Pulmonary artery endothelial cell (primary cell): ENCODE results near the gene ROPN1B. TPM values are rescaled to one million over a fixed set of nuclear protein-coding genes. Genes with fewer than 3 reads are reported as not detected.
"Not testable (repeated sequence)": the region's sequence is repeated elsewhere in the genome, so short reads cannot be mapped to it uniquely, and the experiment has no call there.

Source experiments
- DNase-seq: peaks from one replicate; pipeline ENCODE4 v3.0.0-alpha.2; 2011; ENCODE audit warnings: low read depth, low spot score
- total RNA-seq: library from RNA; depleted of rRNA; stranded (reverse); fragments of >200 nt; gene quantifications from 2 replicates; pipeline ENCODE4 v1.2.3, GENCODE V29; 2014

ROPN1B gene
- total RNA-seq, 1 donor from 2014 or later, result not detected

GRCh38 chr3:125957674-125958510, 11.1 kb upstream of the ROPN1B start:
- DNase-seq, result no peak

DNA sequence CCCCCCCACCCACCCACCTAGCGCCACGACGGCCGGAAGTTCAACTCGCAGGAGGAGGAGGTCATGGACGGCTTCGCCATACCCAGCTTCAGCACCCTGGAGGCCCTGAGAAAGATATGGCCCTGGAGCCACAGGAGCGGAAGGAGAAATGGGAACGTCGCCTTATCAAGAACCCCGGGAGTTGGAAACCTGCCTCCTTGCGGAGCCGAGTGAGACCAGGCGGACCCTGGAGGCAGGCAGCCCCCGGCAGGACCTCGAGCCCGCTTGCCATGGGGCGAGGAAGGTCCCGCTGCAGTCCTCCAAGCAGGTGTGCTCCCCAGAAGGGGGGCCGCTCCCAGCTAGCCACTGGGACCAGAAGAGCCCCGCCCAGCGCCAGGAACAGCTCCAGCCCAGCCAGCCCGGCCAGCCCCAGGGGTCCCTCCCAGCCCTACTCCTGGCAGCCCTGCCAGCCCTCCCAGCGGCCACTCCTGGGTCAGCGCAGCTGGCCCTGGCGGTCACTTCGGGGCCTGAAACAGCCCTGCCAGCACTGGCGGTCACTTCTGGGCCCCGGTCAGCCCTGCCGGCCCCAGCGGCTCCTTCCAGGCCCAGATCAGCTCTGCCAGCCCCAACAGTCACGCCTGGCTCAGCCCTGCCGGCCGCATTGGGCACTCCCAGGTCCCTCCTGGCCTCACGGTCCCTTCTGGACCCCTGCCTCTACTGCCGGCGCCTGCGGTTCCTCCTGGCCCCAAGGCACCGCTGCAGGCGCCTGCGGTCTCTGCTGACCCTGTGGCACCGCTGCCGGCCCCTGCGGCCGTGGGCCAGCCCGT, 10.3 kb upstream of the ROPN1B start:
- DNase-seq, result no peak

DNA sequence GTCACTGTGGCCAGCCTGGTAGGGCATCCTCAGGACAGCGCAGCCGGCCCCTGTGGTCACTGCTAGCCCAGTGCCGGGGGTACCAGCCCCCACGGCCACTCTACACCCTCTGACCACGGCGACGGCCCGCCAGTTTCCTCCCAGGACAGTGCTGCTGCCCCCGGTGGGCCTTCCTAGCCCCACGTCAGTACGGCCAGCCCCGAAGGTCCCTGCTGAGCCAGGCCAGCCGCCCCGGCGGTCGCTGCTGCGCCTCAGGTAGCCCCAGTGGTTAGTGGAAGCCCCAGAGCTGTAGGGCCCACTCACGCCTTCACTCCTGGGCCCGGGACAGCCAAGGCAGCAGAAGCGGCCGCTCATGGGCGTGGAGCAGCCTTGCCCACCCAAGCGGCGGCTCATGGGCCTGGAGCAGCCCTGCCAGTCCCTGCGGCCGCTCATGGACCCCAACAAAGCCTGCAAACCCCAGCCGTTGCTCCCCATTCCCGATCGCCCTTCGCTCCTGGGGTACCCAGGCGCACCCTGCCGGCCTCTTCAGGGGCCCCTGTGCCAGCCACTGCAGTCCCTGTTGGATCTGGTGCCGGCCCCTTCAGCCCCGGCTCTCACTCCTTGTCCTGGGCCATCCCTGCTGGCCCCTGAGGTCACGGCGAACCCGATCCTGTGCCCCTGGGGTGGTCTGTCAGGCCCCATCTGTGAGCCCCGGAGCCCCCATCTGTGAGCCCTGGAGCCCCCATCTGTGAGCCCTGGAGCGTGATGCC, 9.5 kb upstream of the ROPN1B start:
- no peak for DNase-seq

DNA sequence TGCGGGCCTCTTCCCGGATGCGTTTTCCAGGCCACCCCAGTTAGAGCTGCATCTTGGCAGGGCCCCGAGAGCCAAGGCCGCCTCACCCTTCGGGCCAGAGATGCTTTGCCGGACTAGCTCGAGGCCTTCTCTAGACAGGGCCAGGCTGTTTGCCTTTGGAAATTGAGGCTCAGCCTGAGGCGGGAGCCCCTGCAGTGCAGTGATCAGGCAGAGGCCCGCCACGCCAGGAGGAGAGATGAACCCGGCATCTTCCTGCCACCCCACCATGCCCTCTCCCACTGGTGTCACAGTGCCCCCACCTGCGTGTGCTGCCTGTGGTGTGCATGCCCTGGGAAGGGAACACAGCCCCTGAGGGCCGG, 8.9 kb upstream of the ROPN1B start:
- DNase-seq, result no peak

DNA sequence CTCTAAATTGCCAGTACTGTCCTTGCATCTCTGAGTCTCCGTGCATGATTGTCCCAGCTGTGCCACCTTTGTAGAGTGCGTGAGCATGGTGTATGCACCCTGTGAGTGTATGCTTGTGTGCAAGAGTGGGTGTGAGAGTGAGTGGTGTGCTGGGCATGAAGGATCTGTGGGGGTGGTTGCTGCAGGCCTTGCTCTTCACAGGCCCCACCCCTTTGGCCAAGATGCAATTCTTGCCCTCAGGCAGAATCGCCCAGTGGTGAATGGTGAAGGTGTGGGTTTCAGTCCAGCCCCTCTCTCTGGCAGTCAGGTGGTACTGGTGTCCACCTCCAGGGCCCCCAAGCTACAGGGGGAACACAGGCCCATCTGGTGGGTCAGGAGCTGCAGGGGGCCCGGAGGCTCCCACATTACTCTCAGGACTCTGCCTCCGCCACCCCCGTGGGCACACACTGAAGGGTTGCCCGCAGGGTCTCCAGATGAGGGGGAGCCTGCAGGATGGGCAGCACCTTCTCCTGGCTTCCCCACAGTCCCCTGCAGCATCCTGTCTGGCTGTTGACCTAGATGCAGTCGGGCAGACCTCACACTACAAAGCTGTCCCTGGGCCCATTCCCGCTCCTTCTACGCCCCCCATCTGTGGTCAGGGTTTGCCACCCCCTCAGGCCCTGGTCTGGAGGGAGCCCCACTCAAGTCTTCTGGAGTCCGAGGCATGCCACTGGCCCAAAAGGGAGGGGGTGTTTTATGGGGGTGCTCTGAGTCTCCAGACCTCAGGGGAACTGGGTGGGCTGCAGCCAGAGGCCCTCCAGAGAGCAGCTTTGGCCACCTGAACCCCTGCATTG, 8.3 kb upstream of the ROPN1B start:
- no peak for DNase-seq

GRCh38 chr3:125961289-125961589, 7.7 kb upstream of the ROPN1B start:
- DNase-seq, result no peak

- DNase-seq, result not testable (repeated sequence)
These were observed 5.1 kb upstream of the ROPN1B start for GRCh38 chr3:125963834-125964233.

GRCh38 chr3:125965505-125965904, 3.5 kb upstream of the ROPN1B start:
- no peak for DNase-seq

GRCh38 chr3:125967156-125967555, 1.8 kb upstream of the ROPN1B start:
- no peak for DNase-seq

DNA sequence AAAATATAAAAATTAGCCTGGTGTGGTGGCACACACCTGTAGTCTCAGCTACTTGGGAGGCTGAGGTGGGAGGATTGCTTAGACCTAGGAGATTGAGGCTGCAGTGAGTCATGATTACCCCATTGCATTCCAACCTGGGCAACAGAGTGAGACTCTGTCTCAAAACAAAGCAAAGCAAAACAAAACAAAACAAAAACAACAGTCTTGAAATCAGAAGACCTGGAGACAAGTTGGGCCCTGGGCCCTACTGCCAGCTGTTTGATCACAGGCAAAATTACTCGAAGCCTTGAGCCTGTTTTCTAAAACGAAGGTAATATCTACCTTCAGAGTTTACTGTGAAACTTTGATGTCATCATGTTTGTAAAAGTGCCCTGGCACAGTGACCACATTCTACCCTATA, 857 bp upstream of the ROPN1B start:
- not testable (repeated sequence) for DNase-seq

- DNase-seq, result not testable (repeated sequence)
These were observed 3.3 kb downstream of the ROPN1B start for GRCh38 chr3:125971997-125972944.

GRCh38 chr3:125975245-125976002, 6.4 kb downstream of the ROPN1B start:
- not testable (repeated sequence) for DNase-seq

- DNase-seq, result not testable (repeated sequence)
These were observed 7.0 kb downstream of the ROPN1B start for GRCh38 chr3:125976003-125976390.

GRCh38 chr3:125977104-125977503, 8.1 kb downstream of the ROPN1B start:
- DNase-seq, result not testable (repeated sequence)

GRCh38 chr3:125984951-125985350, 16.0 kb downstream of the ROPN1B start:
- DNase-seq, result not testable (repeated sequence)

- peak; percentile 40 for DNase-seq
These were observed 21.4 kb downstream of the ROPN1B start for GRCh38 chr3:125990253-125990970.

GRCh38 chr3:125996751-125997150, 27.8 kb downstream of the ROPN1B start:
- not testable (repeated sequence) for DNase-seq

DNA sequence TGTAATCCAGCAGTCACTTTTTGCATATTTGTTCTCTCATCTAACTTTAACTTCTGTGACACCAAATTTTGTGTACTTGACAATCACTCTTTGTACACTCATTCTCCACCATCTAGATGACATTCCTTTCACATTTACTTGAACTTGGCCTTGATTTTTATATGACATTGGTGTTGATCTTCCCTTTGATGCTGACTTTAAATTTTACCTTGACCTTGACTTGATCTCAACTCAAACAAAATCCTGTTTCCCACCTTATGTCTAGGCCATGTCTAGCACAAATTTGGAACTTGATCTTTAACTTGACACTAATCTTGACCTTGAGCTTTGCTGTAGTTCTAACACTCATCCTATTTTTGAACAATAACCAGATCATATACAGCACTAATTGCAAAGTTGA, 33.2 kb downstream of the ROPN1B start:
- no peak for DNase-seq
